ENCODE measurements around the gene SHTN1. TPM values are rescaled to one million over a fixed set of nuclear protein-coding genes. Genes with fewer than 3 reads are reported as not detected.

Gene SHTN1
- total and polyA plus RNA-seq, 2 donors (not counting 3 experiments of a cell fraction or from before 2014, with no cell fraction given): 4.8 to 36.5 TPM

DNA sequence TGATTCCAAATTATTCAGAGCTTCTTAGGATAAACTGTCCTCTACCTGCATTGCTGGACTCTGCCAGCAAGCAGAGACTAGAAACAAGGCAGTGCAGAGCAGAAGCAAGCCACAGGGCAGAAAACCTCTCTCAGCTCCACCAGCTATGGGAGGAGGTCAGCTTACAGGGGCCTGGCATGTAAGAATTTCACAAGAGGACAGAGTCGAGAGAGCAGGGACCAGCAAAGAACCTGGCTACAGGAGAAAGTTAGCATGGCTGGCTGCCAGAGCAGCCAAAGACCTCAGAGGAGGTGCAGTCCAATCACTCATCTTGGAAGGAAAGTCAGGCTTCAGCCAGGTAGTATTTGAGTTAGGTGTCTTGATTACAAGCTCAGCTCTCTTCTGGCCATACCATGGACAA is 92.8 kb downstream of the SHTN1 start:
- Histone ChIP-seq H3K79me2 (ENCODE audit: control insufficient read depth, insufficient read depth, low read length) (no peaks in the 10 kb centered on the region), H3K4me1 (ENCODE audit: control insufficient read depth, extremely low read depth, insufficient read depth, low read length) (no peaks in the 10 kb centered on the region), H3K4me2 (ENCODE audit: insufficient read depth, low read length) (no peak overlapping the region), H3K4me3 (replicated peaks in 1 of 3; ENCODE audit: insufficient read depth in 1 of 3, low read depth in 1 of 3, low read length in 3 of 3) (no peak overlapping the region), H2AFZ (ENCODE audit: low read depth, low read length) (no peak overlapping the region), H3K9ac (replicated peaks; ENCODE audit: extremely low read depth, insufficient read depth, low read length) (no peak overlapping the region), H3K27me3 (ENCODE audit: control insufficient read depth in 2 of 2, insufficient read depth in 2 of 2, low read length in 2 of 2) (no peaks in the 10 kb centered on the region), H3K36me3 (ENCODE audit: control insufficient read depth in 2 of 2, extremely low read depth in 1 of 2, insufficient read depth in 2 of 2, low read length in 2 of 2) (peaks cover 0 to 4% of the 10 kb centered on the region in 2 experiments), H3K27ac (ENCODE audit: insufficient read depth, low read depth, low read length) (no peak overlapping the region), H3K9me1 (replicated peaks; ENCODE audit: control insufficient read depth, extremely low read depth, insufficient read depth, low read length) (no peaks in the 10 kb centered on the region), H4K20me1 (replicated peaks; ENCODE audit: control insufficient read depth, extremely low read depth, insufficient read depth, low read length) (no peaks in the 10 kb centered on the region), H3K9me3 (replicated peaks; ENCODE audit: control insufficient read depth, insufficient read depth, low read length) (no peaks in the 10 kb centered on the region)
- DNase-seq (ENCODE audit: low read depth, low spot score): no peak
- POLR2A ChIA-PET: no interaction called here
- CTCF ChIA-PET: interaction anchor here (1.4 kb wide), 1 partner anchor 107 kb away, joined by 3 read pairs; no protein-coding TSS in a partner anchor
- no peak for FAIRE-seq
- dilution Hi-C loops (cut with MboI; ENCODE audit: extremely low pct_ligation_motif_present, low sequenced_read_pairs): no loop called here
- intact Hi-C loops (cut with micrococcal nuclease): no loop called here
- TF ChIP-seq POLR2AphosphoS5 (IDR thresholded peaks at IDR 0.05; ENCODE audit: insufficient read depth, low read depth, low read length) (no peak), POLR2A (IDR thresholded peaks at IDR 0.05; ENCODE audit: low read depth, low read length) (no peak), GATA2 (IDR thresholded peaks at IDR 0.05; ENCODE audit: insufficient read depth, insufficient read length, low read depth, low read length) (no peak), FOS (IDR thresholded peaks at IDR 0.05; ENCODE audit: borderline replicate concordance, insufficient read depth, low read length) (no peak), JUN (IDR thresholded peaks at IDR 0.05; ENCODE audit: borderline replicate concordance, insufficient read depth, insufficient read length, low read depth) (no peak), MYC (IDR thresholded peaks at IDR 0.05; ENCODE audit: low read depth, low read length) (no peak), EZH2 (IDR thresholded peaks at IDR 0.05; ENCODE audit: borderline replicate concordance, low read depth, low read length, severe bottlenecking) (no peak)
- TF ChIP-seq, protein P1, sequence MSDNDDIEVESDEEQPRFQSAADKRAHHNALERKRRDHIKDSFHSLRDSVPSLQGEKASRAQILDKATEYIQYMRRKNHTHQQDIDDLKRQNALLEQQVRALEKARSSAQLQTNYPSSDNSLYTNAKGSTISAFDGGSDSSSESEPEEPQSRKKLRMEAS (IDR thresholded peaks at IDR 0.05; ENCODE audit: insufficient read depth, insufficient read length): no peak
- TF ChIP-seq, protein P2, sequence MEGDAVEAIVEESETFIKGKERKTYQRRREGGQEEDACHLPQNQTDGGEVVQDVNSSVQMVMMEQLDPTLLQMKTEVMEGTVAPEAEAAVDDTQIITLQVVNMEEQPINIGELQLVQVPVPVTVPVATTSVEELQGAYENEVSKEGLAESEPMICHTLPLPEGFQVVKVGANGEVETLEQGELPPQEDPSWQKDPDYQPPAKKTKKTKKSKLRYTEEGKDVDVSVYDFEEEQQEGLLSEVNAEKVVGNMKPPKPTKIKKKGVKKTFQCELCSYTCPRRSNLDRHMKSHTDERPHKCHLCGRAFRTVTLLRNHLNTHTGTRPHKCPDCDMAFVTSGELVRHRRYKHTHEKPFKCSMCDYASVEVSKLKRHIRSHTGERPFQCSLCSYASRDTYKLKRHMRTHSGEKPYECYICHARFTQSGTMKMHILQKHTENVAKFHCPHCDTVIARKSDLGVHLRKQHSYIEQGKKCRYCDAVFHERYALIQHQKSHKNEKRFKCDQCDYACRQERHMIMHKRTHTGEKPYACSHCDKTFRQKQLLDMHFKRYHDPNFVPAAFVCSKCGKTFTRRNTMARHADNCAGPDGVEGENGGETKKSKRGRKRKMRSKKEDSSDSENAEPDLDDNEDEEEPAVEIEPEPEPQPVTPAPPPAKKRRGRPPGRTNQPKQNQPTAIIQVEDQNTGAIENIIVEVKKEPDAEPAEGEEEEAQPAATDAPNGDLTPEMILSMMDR (IDR thresholded peaks at IDR 0.05; ENCODE audit: extremely low read depth in 1 of 2, insufficient read depth in 1 of 2, low read depth in 1 of 2, low read length in 2 of 2): no peak
- BruUV-seq (replicated peaks): no TSS peak
